DMS 273 (cell line): ENCODE results near the gene CARS1.

Source experiments
- DNase-seq: peaks from one replicate; lab custom pipeline; 2025; ENCODE audit not compliant: unreplicated experiment; lab: John Stamatoyannopoulos, UW

Gene CARS1

DNA sequence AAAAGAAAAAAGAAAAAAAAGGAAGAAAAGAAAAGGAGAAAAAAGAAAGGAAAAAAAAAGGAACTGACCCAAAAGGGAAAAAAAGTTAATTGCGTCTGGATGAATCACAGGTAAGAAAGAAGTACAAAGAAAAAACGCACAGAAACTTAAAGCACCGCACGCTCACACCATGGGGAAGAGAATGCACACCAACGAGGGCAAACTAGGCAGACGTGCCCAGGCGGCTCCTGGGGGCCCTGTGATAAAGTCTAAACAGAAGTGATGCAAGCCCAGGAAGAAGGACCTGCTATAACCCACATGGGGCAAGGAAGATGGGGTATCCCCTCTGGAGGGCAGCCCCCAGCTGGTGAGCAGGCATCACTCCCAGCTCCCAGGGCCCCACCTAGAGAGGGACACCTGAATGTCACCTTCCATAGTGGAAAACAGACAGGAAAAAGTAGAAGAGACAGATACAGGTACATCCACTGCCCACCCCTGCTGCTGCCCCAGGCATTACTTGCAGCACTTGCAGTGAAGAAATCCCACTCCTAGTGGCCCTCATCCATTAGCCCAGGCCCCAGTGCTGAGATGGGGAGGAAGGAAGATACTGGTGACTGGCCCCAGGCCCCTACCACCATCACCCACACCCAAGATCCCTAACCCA lies 94.0 kb downstream of the CARS1 start:
- DNase-seq = no peak

GRCh38 chr11:2961080-2961479 lies 96.1 kb downstream of the CARS1 start:
- no peak for DNase-seq

GRCh38 chr11:2960139-2960538 lies 97.1 kb downstream of the CARS1 start:
- no peak for DNase-seq

- no peak for DNase-seq
Measured at GRCh38 chr11:2958251-2958650, 99.0 kb downstream of the CARS1 start.

DNA sequence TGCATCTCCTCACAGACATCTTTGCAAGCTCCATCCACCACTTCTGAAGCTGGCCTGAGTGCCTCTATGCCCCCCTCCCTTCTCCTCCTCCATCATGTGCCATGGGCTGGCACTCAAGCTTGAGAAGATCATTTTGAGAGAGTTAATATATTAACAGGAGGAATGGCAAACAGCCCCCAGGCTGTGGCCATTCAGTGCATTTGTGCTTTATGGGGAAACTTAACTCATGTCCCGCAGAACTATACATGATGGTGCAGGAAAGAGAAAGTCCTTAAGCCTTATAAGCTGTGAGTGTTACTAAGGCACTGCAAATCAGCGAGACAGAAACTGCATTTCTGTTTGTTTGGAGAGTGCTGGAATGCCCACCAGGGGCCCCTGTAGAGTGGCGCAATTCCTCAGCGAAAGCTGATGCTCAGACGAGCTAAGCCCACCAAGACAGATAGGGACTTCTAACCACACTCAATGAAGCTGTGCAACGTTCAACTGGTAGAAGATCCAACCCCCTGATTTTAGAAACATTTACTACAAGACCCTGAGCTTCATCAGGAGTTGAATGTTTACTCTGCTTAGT lies 101.2 kb downstream of the CARS1 start:
- DNase-seq = no peak

DNA sequence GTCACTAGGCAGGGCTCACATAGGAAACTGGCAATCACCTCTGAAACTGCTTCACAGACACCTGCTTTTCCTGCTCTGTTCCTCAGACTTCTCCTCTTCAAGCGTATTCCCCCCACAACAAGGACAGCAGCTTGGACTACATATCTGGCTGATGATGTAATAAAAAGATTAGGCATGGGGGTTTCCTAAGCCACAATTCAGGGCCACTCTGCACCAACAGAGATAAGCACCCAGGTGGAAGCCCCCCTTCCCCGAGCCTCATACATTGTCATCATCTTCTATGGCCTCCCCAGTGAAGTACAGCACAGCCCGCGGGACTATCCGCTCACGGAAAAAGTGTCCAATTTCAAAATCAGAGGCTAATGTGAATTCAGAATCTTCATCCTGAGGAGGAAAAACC lies 103.0 kb downstream of the CARS1 start:
- no peak for DNase-seq

- no peak for DNase-seq
Measured at GRCh38 chr11:2952290-2952689, 104.9 kb downstream of the CARS1 start.

DNA sequence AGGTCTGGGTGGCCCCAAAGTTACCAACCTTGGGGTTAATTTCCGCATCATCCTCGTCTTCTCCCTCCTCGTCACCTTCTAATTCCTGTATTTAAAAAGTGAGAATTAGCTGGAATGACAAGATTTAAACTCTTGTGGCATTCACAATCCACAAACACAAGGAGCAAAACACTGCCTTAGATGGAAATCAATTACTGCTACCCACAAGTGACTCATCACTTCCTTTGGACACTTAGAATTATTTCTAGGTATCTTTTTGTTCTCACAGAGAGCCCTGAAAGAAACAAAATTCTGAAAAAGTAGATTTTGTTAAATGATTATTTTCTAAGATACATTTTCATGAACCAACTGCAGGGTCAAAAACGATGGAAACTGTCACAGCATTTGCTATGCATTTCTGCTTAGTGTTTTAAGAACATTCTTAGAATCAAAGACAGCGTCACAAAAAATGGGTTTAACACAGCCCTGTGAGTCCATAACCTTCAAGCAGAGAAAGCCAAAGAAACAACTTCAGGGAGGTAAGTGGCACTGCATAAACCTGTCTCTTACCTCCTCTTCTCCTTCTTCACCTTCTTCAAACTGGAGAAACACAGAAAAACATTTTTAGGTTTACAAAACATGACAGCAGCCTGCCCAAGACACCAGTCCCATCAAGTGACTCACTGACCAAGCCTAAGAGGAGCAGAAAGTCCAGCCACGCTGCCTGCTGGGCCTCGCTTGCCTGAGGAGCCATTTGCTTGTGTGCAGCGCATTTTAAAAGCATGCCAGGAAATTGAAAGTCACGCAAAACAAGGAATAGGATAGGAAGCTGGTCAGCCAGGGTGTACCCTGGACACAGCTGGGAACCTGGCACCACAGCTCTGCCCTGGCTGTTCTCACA lies 105.8 kb downstream of the CARS1 start:
- DNase-seq = no peak
